ENCODE data around the gene POLR3G.

Gene POLR3G

DNA sequence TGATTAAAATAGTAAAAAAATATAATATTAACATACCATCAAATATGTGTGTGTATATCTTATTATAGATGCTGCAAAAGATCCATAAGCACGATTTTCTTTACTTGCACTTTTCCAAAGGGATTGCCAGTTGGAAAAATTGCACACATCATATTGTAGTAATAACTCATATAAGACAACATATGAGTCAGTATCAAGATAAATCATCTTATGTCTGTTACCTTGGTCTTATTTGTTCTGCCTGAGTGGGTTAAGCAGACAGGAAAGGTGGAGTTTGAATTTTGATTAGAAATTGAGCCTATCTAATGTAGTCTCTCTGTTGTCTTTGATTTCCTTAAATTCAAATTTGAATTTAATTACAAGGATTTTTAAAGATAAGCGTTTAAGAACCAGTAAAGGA lies 30.1 kb downstream of the POLR3G start:
- DNase-seq: no peak

DNA sequence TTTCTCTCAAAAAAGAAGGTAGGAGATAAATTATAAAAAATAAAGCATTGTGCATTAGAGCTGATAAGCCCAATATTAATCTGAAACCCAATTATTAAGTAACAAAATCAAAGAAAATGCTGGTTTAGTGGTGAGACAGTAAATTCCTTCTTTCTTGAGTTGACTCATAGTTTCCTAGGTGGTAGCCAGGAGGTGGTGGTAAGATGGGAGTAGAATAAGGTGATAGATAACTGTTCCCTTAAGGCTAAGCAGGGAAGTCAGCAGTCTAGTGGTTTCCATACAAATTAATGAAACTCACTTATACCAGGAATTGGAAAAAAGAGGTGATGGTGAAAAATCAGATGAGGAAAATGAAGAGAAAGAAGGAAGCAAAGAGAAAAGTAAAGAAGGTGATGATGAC lies 31.6 kb downstream of the POLR3G start:
- DNase-seq: no peak

DNA sequence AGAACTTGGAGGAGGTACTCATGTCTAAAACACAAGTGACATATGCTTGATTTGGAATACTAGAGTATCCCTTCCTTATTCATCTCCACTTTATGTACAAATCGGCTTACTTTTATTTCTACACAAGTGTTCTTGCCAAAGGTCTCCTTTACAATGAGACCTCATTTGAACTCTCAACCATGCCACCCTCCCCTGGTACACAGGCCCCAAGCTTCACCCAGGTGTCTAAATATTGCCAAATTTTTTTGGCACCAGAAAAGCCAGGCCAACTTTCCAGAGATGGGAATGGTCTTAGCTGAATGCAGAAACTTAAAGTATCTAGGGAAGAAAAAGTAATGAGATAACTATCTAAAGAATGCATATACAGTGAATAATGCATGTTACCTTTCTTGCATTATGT lies 35.8 kb downstream of the POLR3G start:
- no peak for DNase-seq

DNA sequence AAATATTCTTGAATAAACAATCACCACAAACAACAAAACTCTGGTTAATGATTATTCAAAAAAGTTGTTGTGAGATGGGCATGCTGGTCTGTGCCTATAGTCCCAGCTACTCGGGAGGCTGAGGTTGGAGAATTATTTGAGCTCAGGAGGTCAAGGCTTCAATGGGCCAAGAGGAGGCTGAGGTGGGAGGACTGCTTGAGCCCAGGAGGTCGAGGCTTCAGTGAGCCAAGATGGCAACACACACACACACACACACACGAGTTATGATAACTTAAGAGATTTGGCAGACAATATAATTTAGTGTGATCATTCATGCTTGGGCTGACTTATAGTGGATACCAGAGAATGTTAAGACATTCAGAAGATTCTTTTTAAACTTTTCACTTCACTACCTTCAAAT lies 39.9 kb downstream of the POLR3G start:
- no peak for DNase-seq

DNA sequence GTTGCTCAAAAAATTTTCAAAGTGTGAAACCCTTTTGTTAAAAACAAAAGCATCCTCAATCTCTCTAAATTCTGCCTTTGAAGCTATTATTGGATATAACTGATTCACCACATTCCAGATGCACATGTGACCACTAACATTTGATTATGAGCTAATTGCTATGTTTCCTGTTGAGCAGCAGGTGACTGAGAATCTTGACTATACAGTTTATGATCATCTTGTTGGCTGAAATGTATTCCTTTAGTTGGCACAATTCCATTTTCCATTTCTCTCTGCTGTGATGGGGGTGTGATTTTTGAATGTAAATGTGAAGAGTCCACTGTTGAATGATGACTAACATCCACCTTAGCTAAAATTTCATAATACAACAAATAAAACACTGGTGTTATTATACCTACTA lies 44.0 kb downstream of the POLR3G start:
- DNase-seq: no peak

DNA sequence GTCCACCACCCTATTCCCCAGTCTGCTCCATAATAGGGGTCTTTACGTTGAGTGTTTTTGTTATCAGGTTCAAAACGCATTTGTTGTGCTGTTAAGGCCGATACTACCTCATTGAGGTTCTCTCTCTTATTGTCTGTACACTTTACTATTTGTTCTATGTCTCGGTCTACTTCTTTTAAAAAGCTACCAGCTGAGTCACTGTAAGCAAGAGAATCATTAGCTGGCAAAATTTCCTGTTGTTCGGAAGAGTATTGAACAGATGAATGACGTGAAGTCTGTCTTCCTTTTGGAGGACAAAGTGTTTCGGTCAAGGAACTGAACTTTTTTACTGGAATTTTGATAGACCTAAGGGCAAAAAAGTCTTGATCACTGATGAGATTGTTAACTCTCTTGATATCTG lies 44.4 kb downstream of the POLR3G start:
- no peak for DNase-seq

DNA sequence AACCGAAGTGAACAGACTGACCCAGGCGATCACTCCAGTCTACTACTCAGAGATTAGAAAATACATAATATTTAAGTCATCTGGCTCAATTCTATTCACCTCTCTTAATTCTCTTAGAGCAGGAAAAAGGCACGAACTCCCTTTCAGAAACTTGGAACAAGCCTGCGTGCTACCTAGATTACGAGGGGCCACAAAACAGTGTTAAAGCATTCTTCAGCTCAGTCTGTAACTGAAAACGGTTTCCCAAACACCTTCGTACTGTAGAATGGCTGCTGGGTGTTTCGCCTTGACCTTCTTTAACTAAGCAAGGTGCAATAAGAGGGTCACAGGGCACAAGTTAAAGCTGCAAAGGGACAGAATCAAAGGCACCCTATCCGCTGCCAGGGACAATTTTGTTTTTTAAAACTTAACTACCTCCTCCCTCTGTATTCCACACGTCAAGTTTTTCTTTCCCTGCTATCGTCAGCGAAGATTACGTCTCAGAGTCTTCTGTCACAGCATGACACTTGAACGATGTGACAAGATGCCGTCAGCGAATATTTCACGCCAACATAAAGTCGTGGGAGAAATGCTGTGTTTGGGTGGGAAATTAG lies 54.0 kb downstream of the POLR3G start:
- DNase-seq: peak; percentile 25 to 50

DNA sequence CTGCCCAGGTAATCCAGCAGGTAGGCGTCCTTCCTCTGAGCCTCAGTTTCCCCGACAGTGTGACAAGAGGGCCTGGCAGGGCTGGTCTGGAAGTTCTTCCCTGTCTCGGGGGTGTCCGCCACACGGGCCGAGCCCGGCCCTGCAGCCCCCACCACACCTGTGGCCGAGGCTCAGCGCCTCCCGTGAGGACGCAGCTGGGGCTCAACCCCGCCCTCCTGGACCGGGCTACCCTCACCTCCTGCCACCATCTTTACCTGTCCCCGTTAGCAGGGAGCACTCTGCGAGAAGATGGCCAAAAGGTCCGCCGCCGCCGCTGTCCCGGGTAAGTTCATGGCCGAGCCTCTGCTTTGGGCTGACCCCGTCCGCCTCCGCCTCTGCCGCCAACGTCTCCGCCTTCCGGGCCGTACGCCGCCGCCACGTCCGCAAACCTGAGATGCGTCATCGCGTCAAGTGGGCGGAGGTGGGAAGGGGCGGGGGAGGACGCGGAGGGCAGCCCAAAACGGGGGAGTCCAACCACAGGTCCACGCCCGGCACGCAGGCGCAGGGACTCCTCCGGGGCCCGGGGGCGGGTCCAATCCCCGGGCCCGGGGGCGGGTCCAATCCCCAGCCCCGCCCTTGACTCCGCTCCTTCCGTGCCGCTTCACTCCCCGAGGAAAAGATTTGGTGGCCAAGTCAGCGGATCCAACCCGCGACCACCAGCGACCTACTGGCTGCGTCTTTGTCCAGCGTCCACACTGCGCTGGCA lies 54.7 kb downstream of the POLR3G start, which contains the start of gene LYSMD3:
TSS of gene LYSMD3 (minus strand) at position 391 of the 745 bp plus-strand sequence. CDS start 4,295 bp downstream, outside the sequence.
- DNase-seq: peak; percentile 96 to 97

DNA sequence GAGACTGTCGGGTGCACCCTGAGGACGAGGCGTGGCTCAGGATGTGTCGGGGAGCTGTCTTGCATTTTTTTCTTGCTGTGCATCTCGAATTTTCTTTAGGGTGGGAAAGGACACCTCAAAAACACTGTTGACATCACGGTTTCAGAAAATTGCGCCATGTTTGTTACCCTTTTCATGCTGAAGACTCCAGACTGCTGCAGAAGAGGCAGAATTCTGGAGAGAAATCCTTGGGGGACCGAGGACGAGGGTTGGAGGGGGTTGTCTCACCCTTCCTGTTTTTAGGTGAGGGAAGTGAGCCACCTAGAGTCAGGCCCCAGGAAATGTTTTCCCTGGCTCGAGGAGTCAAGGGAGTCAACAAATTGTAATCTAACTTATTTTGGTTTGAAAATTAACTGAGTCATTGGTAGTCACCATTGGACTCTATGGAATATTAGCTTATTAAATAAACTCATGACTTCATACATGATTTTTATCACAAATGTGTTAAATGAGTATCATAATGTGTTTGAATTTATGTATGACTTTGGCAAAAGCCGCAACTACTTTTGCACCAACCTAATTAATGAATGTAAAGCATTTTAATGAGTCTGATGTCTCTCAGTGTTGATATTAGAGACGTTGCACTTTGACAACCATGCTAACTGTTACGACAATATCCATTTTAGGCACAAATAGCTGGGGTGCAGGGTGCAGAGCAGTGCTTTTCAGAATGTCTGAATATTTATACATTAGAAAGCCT lies 55.4 kb downstream of the POLR3G start:
- DNase-seq: peak in 1 of 2 donors; percentile 68

DNA sequence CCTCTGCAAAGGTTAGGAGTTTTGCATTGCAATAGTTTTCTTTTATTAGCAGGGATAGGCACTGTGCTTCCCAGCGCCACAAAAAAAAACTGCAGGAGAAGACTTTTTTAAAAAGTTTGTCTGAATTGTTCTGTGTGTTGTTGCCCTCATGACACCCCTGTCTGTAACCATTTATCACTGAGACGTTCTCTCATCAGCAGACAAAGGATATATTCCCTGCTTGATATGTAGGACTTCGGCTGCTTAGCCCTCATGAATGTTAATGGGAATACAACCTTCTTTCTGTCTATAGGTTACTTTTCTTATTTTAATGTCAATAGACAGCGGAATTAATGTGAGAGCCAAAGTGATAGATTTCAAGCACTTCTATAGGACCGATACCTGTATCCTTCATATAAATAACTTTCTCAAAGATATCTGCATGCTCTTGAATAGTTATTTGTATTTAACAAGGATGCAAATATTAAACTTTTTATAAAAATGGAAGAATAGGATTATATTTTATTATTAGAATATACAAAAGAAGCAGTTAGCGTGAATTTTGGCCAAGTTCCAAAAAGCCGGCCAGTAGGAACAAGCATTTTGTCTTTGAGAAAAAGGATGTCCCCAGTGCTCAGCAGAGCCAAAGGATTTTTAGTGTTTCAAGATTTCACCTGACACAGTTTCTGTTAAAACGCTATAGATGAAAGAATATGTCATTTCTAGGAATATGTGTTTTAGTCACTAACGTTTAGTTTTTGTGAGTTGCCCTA lies 56.2 kb downstream of the POLR3G start:
- DNase-seq: no peak

DNA sequence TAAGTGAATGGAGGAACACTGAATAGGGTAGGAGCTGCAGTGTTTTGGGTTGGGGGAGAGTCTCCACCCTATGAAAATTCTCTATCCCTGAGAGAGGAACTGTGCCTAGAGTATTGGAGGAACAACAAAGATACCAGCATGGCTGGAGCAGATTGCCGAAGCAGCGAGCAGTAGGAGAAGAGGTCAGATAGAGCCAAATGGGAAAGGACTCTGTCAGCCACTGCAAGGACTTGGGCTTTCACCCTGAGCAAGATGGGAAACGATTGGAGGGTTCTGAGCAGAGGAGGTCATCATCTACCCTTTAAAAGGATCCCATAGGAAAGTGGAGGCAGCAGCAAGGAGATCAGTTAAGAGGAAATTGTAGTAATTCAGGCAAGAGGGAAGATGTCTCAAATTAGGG lies 59.1 kb downstream of the POLR3G start:
- no peak for DNase-seq

DNA sequence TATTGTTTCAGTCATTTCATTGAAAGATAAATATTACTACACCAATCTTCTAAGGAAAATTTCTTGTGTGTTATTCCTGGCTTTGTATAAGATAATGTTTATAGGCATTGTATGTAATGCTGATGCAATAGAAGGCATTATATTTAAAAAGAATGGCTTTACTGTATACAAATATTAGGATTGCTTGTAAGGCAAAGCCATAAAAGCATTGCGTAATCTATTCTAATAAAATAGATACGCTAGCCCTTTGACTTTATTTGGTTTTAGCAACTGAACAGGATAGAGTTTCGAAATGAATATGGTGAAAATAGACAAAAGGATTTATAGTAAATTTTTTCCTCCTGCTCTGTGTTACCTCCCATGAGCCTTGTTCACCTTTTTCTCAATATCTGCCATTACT lies 60.3 kb downstream of the POLR3G start:
- no peak for DNase-seq

DNA sequence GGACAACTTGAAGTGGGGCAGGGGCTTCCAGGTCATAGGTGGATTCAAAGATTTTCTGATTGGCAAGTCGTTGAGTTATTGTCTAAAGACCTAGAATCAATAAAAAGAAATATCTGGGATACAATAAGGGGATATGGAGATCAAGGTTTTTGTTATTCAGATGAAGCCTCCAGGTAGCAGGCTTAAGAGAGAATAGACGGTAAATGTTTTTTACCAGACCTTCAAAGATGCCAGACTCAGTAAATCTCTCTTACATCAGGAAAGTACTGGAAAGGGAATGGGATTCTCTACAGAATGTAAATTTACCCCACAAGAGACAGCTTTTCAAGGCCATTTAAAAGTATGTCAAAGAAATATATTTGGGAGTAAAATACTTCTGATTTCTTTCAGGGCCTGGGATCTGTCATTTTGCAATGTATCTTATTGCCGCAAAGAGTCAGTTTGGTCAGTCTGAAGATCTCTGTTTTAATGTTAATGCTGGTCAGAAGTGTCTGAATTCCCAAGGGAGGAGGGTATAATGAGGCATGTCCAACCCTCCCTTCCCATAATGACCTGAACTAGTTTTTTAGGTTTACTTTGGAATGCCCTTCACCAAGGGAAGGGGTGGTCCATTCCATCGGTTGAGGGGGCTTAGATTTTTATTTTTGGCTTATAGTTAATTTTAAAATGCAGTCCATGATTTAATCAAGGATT lies 68.3 kb downstream of the POLR3G start:
- no peak for DNase-seq

DNA sequence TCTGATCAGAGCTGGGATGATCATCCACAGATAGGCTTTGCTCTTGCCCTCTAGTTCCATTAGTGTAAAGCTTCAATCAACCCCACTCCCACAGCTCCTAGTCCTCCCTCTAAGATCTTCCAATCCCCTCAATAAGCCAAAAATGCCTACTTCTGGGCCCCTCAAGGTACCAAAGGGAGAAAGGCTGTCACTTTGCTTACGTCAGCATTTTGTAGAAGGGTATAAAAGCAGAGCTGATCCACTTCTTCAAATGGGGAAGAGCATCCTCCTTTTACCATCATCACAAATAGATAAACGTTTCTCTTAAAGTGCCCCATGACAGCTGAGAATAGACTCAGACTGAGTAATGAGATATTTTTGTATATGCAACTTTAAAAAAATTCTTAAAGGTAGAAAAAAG lies 70.8 kb downstream of the POLR3G start:
- no peak for DNase-seq

DNA sequence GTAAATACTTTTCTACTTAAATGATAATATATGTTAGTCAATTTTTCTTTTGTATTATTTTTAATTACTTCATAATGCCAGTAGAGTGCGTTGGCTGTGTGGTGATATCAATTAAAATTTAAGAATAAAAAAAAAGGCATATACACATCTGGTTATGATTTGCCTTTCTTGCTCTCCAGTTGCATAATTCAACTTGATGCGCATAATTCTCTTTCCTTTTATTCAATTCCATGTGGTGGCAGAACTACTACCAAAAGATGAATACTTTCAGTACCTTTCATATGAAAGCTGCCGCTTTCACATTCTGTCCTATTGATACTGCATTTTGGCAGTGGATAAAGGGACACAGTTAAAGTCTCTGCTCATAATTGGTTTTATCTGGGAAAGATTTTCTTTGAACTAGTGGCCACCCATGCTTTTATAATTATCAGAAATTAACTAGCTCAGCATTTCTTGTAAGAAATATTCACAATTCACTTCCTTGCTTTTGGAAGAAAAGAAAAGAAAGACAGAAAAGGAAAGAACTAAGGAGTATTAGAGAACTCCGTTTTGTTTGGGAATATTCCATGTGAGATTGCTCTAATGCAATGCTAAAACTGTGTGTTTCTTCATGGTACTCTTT lies 71.7 kb downstream of the POLR3G start:
- no peak for DNase-seq

DNA sequence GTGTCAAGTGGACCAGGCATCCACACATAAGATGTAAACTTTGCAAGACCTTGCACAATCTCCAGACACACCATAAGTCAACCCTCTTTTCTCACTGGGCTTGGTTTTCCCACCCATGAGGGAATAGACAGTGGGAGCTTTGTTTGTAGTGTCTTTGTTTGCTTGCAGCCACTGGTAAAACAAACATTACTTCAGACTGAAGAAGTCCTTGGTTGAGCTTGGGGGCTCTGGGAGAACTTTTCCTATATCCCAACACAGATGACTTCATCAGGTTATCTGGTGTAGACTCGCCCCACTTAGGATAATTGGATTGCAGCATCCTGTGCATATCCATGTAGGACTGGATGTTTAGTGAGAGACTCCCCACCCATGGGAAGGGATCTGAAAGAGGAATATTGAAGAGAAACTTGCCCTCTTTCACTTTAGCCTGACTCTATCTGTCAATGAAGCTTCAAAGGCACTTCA lies 72.4 kb downstream of the POLR3G start:
- DNase-seq: no peak

DNA sequence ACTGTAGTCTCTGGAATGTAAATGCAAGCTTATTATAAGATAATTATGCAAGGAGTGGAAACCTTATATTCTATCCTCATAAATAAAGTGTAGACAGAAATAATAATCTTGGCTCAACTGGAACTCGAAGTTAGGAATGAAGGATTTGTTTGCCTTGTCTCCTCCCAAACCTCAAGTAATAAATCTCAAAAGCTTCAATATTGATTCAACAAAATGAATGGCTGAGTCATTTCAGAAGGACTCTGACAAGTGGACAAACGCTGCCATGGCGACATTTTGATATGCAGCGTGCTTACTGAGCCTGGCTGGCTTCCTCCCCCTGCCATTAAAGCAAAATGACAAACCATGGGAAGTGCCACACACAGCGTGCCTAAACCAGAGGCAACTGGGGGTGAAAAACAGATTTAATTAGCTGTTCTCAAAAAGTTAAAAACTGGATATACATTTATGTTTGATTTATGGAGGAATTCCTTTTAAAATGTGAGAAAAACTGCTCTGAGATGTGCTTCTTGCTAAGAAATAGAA lies 73.5 kb downstream of the POLR3G start:
- DNase-seq: no peak

DNA sequence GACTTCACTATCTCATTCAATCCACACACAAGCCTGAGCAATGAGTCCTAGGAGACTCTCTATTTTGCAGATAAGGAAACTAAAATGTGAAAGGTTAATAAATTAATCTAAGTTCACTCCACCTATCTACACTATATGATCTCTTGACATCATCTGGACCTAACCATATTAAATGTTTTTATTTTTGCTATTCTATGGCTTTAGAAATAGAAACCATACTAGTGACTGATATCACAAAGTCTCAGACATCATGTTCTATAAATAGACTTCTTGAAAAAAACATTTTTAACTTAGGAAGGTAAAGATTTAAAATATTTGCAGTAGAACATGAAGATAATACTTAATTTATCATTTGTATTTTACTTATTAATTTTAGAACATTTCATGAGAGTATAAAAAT lies 74.6 kb downstream of the POLR3G start:
- no peak for DNase-seq

DNA sequence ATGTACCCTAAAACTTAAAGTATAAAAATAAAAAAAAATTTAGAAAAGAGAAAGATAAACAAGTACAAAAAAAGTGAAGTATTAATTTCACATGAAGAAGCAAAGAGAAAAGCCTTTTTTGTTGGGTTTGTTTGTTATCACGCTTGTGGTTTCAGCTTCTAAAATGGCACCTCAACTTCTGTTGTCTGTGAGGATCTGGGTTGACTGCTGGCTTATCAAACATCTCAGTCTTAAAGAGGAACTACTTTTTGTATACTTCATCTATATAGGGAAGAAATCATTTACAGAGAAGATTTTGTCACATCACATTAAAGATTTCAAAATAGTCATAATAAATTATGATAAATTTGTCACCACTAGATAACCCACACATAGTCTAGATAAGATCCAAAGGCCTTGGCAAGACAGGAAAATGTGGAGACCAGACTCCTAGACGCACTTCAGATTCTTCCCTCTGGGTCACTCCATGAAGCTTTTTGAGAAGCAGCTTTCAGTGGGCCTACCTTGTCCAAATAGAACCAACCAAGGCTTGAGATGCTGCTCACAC lies 75.1 kb downstream of the POLR3G start:
- DNase-seq: no peak

DNA sequence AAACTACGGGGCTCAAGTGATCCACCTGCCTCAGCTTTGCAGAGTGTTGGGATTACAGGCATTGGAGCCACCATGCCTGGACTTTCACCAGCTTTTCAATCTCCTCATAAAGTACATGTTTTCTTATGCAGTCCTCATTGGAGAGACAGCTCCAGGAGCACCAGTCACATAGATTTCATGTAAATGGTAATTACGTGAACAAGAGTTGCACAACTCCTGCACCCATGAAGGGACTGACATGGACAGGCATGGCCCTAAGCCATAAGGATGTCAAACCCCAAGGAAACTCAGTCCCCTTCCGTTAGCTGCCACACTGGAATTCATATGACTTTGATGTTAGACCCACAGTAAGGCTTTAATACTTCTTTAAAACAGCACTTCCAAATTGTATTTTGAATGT lies 76.3 kb downstream of the POLR3G start:
- DNase-seq: no peak

DNA sequence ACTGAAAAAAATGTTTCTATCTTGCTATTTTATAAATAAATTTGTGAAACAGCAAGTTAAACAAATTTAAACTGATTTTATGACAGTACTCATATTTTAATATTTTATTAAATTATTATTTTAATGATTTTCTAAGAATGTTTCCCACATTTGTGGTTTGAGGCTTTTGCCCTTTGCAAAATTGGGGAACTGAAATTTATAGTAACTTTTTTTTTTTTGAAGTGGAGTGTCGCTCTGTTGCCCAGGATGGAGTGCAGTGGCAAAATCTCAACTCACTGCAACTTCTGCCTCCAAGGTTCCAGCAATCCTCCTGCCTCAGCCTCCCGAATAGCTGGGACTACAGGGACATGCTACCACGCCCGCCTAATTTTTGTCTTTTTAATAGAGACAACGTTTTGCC lies 76.7 kb downstream of the POLR3G start:
- DNase-seq: no peak

DNA sequence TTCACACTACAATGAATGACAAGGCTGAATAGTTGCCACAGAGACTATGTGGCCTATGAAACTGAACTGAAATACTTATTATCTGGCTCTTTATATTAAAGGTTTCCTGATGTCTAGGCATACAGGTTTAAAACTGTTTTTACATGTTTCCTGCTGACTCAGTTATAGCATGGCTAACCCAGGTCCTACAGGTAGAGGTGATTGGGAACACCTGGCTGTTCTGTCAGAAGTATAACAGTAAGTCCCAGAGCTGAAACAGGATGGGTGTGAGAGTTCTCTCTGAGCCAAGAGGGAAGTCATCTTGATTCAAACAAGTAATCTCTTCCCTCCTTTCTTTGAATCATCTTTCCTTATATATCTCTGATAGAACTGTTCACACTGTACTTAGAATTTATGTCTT lies 79.0 kb downstream of the POLR3G start:
- DNase-seq: no peak
